ENCODE measurements around the gene CPA2.
"Not testable (repeated sequence)": the region's sequence is repeated elsewhere in the genome, so short reads cannot be mapped to it uniquely, and the experiment has no call there.

CPA2 gene

GRCh38 chr7:130249626-130250025, 17.0 kb upstream of the CPA2 start:
- intact Hi-C loops (cut with DNase I; ENCODE audit: low total_unique reads); H3K9me3 ChIP-seq; H3K4me1 ChIP-seq; DNase-seq; H3K4me3 ChIP-seq; H3K27ac ChIP-seq; H3K27me3 ChIP-seq; H3K36me3 ChIP-seq: not testable (repeated sequence)

DNA sequence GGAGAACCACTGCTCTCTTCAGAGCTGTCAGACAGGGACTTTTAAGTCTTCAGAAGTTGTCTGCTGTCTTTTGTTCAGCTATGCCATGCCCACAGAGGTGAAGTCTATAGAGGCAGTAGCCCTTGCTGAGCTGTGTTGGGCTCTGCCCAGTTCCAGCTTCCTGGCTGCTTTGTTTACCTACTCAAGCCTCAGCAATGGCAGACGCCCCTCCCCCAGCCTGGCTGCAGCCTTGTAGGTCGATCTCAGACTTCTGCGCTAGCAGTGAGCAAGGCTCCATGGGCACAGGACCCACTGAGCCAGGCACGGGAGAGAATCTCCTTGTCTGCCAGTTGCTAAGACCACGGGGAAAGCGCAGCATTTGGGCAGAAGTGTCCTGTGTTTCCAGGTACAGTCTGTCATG, 12.1 kb upstream of the CPA2 start:
- no peak overlapping the region for H3K27ac ChIP-seq
- TF ChIP-seq CTCF (IDR thresholded peaks at IDR 0.05) = no peak
- no peaks in the 10 kb centered on the region for H3K27me3 ChIP-seq
- H3K36me3 ChIP-seq = no peaks in the 10 kb centered on the region
- no peak overlapping the region for H3K4me3 ChIP-seq
- no peak for DNase-seq
- no peaks in the 10 kb centered on the region for H3K4me1 ChIP-seq
- intact Hi-C loops (cut with DNase I; ENCODE audit: low total_unique reads) = no loop called here
- H3K9me3 ChIP-seq = peaks cover 0 to 18% (median 6%) of the 10 kb centered on the region in 3 donors

DNA sequence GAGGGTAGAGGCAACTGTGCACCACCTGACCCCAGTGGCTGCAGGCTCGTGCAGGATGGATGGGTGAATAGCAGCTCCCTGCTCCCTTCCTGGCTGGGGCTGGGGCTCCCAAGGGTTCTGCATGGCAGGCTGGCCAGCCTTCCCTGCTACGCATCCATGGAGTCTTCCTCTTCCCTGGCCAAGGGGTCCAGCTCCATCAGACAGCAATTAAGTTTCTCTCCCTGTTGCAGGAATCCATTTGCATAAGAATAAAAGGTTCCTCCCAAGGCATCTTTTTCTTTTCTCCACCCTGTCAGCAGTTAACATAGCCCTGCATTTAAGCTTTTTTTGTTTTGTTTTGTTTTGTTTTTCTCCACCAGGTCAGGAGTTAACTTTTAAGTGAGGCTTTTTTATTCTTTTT, 10.0 kb upstream of the CPA2 start:
- intact Hi-C loops (cut with DNase I; ENCODE audit: low total_unique reads) = no loop called here
- Histone ChIP-seq H3K27me3 (no peaks in the 10 kb centered on the region), H3K4me1 (no peaks in the 10 kb centered on the region), H3K36me3 (no peaks in the 10 kb centered on the region), H3K9me3 (peaks cover 0 to 18% (median 6%) of the 10 kb centered on the region in 3 donors), H3K4me3 (no peak overlapping the region), H3K27ac (no peak overlapping the region)
- no peak for DNase-seq
- no peak for TF ChIP-seq CTCF (IDR thresholded peaks at IDR 0.05)

GRCh38 chr7:130258494-130259078, 8.1 kb upstream of the CPA2 start:
- H3K9me3 ChIP-seq = peaks cover 0 to 18% (median 6%) of the 10 kb centered on the region in 3 donors
- no peak overlapping the region for H3K27ac ChIP-seq
- TF ChIP-seq CTCF (IDR thresholded peaks at IDR 0.05) = no peak
- no peak overlapping the region for H3K4me3 ChIP-seq
- intact Hi-C loops (cut with DNase I; ENCODE audit: low total_unique reads) = no loop called here
- no peaks in the 10 kb centered on the region for H3K27me3 ChIP-seq
- H3K36me3 ChIP-seq = no peaks in the 10 kb centered on the region
- no peak for DNase-seq
- no peaks in the 10 kb centered on the region for H3K4me1 ChIP-seq

DNA sequence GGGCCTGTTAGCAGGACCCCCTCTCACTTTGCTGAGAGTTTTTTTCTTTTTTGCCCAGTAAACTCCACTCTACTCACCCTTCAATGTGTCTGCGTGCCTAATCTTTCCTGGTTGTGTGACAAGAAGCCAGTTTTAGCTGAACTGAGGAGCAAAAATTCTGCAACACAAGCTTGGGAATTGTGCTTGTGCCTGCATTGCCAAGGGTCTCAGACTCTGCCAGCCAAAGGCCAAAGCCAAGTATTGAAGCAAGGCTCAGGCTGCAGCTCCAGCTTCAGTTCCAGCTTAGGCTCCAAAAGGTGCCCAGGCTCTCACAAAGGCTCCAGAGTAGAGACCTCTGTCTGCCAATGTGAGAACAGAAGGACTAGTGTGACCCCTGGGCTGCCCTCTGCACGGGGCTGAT, 4.2 kb upstream of the CPA2 start:
- Histone ChIP-seq H3K4me1 (no peaks in the 10 kb centered on the region), H3K27me3 (no peaks in the 10 kb centered on the region), H3K9me3 (peaks cover 0 to 18% (median 6%) of the 10 kb centered on the region in 3 donors), H3K4me3 (no peak overlapping the region), H3K36me3 (no peaks in the 10 kb centered on the region), H3K27ac (no peak overlapping the region)
- TF ChIP-seq CTCF (IDR thresholded peaks at IDR 0.05) = no peak
- no peak for DNase-seq
- intact Hi-C loops (cut with DNase I; ENCODE audit: low total_unique reads) = no loop called here

DNA sequence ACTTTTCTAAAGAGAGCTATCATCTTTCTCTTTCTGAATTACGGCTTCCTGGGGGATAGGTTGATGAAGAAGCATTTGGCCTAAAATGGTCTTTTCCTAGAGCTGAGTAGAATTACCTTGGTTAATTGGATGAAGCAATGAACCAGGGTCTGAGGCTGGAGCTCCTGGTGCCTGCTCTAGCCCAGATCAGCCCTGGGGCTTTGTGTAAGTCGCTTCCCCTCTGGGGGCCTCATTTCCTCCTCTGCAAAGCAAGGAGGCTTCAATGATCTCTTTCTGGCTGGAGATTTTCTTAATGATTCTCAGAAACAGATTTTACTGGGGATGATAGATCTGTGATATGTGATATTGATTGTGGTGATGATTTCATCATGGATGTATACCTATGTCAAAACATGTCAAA, 3.5 kb upstream of the CPA2 start:
- H3K36me3 ChIP-seq = no peaks in the 10 kb centered on the region
- intact Hi-C loops (cut with DNase I; ENCODE audit: low total_unique reads) = no loop called here

More for the DNA sequence above, 3.5 kb upstream of the CPA2 start:
- no peak for DNase-seq
- Histone ChIP-seq H3K4me1 (no peaks in the 10 kb centered on the region), H3K9me3 (peaks cover 0 to 13% (median under 1%) of the 10 kb centered on the region in 3 donors), H3K27me3 (no peaks in the 10 kb centered on the region), H3K27ac (no peak overlapping the region), H3K4me3 (no peak overlapping the region)
- TF ChIP-seq CTCF (IDR thresholded peaks at IDR 0.05) = no peak
